Stimulated activated CD4-positive, alpha-beta T cell treated with anti-CD3 and anti-CD28 coated beads, TNF-alpha, amount 100 ng/mL, for 24 hours (primary cell): ENCODE results near the gene AMBP.

ENCODE experiments used
- DNase-seq, 3 experiments: peaks; one replicate each; pipeline ENCODE4 v3.0.0-alpha.2; 2020; ENCODE audit warnings: low read depth in 3 of 3

Gene AMBP

DNA sequence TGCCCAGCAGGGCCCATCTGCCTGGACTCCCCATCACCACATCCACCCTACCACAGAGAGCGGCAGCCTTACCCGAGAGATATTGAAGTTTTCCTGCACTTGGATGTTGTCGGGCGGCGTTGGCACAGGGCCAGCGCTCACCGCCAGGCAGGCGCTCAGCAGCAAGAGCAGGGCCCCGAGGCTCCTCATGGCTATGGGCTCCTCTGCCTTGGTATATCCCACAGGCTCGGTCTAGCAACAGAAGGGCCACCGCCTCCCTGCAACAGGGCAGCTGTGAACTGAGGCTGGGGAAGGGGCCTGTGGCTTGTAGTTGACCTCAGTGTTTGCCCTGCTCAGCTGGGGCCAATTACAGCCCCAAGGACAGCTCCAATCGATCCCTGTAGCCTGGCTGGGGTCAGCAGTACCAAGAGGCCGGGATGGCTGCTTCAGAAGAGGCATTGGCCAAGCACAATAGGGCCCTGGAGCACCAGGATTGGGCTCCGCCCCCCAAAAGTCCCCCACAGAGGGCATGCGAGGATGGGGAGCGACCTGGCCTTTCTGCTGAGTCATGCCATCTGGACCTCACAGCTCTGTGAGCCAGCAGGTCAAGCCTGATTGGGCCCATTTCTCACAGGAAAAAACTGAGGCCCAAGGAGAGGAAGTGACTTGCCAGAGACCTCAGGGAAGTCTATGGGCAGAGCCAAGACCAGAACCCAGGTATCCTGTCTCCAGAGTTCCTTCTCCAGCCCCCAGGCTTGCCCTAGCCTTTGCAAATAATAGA lies at the start of gene AMBP:
Gene AMBP, minus strand, starts transcription at position 280 of the 760 bp plus-strand sequence. Its CDS starts 91 bp downstream, at position 189.
- DNase-seq, result no peak

DNA sequence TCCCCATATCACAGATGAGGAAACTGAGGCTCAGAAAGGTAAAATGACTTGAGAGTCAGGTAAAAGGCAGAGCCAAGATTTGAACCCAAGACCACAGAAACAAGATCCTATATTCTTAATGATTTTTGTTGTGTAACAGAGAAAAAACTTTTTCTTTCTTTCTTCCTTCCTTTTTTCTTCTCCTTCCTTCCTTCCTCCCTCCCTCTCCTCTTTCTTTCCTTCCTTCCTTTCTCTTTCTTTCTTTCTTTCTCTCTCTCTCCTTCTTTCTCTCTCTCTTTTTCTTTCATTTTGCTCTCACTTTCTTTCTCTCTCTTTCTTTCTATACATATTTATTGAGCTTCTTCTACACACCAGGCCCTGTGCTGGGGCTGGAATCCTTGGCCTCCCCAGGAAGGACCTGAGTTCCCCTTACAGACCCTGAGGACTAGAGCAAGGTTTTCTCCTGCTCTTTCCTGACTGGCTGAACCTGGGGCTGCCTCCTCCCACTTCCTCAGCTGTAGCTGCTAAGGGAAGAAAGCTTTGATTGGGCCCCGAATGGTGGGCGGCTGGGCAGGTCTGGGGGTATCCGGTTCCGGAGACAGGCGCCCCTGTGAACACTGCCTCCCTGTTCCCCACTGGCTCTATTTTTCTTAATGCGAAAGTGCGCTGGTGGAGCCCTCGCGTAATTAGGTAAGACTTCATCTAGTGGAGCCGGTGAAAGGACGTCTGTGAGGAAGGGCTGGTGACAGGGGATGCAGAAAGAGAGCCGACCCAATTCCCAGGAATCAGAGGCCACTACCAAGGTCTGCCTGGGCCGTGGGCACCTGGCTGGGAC lies 48.4 kb upstream of the AMBP start:
- no peak for DNase-seq

DNA sequence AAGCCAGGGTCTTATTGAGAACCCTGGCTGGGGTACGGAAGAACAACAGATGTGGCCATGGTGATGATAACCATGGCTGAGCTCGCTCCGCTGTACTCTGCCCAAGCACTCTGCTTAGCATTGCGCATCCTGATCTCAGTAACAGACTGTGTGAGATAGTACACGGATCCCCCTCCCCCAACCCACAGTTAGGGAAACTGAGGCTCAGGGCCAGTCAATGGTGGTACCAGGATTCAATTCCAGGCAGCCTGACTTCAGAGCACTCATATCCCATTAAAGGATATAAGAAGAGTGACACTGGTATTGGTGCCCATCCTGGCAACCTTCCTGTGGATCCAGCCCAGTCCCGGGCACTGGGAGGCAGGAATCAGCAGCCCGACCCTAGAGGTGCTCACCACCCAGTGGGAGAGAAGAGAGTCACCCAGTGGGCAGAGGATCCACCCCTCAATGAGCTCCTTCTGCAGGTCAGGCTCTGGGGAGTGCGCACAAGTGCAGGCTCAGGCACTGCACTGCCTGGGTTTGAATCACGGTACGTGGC lies 47.4 kb upstream of the AMBP start:
- no peak for DNase-seq

DNA sequence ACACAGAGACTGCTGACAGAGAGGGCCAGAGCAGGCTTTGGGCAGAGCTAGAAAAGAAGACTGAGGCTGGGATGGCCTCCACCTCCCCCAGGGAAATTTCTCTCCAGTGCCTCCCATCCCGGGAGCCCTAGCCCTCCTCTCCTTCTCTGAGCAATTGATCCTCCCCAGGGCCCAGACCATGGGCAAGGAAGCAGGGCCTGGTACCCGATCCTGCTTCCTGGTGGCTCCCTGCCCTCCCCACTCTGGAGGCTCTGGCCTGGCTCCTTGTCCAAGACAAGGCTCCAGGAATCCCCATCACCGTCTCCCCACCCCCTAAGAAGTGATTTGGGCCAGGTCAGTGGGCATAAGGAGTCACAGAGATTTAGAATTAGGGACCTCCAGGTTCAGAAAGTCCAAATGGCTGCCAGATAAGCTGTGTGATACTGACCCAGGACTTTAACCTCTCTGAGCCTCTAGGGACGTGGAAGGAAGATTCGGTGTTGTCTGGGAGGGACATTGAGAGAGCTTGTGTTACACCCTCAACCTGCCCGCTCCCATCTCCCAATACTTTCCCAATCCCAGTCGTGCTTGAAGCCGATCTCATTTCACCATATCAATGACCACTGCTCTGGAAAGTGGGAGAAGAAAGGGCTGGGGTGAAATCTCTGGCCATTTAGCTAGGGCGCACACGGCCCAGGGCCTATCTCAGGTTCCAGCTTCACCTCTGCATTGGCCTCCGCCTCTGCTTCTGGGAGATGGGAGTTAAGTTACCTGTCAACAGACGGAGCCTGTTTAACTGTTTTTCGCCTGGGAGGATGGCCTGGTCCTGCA lies 46.8 kb upstream of the AMBP start:
- no peak for DNase-seq

DNA sequence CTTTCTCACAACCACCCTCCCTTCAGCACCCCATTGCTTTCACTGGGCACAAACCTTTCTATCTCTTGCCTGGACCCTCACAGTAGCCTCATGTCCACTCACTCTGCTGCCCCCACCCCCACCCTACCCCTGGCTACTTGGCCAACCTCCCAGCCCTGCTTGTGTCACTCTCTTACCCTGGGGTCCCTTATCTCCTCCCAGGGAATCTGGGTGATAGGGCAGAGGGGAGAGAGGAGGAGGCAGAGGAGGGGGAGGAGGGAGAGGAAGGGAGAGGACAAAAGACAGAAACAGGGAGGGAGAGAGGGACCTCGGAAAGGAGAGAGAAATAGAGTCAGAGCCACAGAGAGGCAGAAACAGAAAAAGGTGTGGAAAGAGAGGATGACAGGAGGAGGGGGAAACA lies 46.0 kb upstream of the AMBP start:
- no peak for DNase-seq

DNA sequence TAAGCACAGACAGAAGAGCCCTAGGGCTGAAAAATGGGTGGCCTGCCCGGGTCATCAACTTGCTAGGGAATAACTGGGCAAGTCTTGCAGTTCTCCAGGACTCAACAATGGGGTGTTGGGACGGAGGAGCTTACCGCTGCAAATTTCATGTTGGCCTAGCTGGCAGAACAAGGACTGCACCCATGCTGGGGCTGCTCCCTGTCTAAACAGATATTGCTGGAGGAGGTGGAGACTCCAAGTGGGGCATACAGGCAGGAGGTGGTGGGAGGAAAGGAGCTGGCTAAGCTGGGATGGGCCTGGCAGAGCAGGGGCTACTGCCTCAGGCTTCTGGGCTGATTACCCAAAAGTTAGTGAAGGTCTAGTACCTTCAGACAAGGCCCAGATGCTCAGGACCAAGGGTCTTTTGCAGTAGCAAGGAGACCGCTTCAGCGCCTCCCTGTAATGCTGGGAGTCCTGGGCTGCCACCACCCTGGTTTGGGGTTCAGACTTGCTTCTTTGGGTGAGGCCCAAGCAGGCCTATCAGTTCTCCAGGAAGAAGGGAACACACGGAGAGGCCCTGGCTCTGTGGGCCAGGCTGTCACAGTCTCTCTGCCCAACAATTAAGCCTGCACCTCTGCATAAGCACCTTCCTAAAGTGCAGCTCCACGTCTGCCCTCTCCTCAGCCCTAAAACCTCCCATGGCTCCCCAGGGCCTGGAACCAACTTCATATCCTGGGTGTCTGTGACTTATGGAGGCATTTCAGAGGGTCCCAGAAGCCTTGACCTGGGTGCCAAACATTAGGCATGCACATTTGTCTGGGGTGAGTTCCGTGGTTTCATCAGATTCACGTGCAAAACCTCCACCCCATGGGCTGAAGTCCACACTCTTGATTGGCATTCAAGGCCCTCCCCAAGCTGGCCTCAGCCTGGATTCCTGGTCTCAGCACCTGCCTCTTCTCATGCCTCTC lies 45.2 kb upstream of the AMBP start:
- no peak for DNase-seq

DNA sequence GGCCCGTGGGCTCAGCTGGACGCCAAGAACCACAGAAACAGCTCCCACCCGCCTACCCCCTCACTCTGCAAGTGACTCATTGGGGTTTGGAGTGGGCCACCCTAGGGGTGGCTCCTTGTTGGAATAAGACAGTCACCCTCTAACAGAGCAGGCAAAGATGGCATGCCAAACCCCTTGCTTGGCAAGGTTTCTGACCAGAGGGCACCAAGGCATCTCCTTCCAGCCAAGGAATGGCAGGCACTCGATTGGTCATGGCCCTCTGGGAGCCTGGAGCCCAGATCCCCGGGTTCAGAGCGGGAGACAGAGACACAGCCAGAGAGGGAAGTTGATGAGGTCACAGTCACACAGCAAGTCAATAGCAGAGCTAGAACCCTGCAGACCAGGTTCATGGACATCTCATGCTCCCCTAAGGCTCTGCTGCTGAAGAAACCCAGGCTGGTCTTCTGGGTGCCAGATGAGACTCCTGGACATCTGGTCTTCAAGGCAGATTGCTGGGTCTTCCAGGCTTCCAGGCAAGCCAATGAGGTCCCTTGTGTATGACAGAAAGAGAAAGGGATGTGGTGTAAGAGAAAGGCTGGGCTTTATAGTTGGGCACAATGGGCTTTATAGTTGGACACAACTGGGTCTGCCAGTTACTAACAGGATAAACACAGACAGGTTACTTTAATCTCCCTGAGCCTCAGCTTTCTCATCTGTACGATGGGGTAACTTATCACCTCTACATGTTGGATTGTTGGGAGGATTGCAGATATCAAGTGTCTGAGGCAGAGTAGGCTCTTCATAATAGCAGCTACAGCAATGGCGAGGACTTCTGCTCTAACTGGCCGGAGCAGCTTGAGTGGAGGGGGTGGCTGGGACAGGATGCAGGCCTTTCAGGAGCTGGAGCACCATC lies 44.3 kb upstream of the AMBP start:
- no peak for DNase-seq

DNA sequence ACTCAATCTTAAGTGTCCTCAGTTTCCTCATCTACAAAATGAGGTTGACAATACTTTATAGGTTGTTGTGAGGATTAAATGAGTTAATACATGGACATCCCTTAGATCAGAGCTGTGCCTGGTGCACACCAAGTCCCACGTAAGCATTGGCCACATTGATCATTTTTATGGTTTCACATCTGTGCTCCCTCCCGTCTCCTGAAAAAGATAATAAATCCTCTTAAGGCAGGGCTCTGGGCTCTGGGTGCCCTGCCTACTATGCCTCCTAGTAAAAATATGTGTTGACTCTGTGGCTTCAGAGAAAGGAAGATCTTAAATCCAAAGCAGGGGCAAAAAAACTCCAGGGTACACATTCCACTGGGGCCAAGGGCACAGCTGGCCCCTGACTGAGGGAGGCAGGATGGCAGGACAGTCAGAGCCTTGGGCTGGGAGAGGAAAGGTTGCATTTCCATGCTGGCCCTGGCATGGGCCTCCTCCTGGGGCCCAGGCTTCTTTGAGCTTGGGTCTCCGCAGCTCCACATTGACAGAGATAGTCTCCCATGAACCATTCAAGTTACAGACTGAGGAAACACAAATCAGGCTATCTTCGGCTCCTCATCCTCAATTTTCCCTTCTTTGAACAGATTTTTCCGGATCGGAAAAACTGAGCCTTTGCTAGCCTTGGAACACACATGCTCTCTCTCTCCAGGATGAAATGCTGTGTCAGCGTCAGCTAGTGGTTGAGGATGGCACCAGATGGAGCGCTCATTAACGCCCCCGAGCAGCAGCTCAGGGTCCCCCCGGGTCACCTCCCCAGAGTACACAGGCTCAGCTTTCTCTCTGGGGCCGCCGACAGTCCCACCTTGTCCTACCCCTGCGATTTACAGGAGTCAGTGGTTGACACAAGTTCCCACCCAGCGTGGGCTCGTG lies 43.4 kb upstream of the AMBP start:
- no peak for DNase-seq

DNA sequence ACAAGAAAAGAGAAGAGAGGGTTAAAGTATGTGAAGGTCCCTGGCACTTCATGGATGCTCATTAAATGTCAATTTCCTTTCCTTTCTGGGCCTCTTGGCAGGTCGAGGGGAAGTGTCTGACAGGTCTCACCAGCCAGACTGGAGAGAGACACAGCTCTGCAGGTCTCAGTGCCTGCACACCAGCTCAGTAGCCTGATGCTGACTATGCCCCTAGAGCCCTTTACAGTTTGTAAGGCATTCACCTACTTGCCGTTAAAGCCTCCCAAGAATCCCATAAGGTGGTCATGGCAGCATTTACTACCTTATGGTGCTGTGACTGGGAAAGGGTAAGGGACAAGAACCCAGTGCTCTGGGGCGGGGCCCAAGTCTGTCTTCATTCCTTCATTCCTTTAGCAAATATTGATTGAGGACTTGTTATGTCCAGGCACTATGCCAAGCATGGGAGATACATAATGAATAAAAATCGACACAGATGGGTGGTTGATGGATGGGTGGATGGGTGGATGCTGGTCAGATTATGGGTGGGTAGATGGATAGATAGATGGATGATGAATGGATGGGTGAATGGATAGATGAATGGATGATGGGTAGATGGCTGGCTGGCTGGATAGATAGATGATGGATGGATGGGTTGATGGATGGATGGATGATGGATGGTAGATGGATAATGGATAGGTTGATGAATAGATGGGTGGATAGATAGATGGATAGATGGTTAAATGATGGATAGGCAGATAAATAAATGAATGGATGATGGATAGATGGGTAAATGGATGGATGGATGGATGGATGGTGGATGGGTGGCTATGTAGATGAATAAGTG lies 42.3 kb upstream of the AMBP start:
- no peak for DNase-seq

DNA sequence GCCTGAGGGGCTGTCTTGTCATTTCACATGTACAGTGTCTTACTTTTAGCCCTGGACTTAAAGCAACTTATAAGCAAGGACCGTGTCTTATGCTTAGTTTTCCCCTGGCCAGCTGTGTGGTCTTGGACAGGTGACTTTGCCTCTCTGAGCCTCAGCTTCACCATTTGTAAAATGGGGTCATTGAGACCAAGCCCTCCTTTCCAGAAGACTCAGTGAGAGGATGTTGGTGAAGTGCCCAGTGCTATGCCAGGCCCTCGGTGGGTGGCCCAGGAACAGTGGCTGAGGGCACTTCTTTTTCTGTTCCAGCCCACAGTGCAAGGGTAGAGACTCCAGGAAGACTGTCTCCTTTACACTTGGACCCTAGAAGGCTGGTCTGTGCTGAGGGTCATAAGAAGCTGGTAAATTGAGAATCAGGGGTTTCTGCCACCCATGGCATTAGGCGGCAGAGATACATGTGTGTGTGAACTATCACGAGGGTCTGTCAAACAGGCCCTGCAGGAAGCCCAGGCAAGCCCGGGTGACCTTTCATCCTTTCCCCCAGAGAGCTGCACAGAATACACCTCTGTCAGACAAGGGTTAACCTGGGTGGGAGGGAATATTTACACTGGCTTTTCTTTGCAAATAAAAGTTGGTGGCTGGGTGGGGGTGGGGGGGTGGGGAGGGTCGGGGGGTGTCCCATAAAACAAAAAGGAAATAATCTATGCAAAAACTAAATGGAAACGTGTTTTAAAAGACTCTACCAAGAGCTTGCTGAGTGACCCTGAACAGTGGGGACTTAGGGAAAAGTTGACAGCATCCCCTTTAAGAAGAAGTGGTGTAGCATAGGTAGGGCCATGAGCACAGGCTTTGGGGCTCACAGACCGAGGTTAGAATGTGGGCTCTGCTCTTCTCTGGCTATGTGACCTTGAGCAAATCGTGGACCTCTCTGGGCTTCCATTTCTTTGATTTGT lies 41.4 kb upstream of the AMBP start:
- no peak for DNase-seq

DNA sequence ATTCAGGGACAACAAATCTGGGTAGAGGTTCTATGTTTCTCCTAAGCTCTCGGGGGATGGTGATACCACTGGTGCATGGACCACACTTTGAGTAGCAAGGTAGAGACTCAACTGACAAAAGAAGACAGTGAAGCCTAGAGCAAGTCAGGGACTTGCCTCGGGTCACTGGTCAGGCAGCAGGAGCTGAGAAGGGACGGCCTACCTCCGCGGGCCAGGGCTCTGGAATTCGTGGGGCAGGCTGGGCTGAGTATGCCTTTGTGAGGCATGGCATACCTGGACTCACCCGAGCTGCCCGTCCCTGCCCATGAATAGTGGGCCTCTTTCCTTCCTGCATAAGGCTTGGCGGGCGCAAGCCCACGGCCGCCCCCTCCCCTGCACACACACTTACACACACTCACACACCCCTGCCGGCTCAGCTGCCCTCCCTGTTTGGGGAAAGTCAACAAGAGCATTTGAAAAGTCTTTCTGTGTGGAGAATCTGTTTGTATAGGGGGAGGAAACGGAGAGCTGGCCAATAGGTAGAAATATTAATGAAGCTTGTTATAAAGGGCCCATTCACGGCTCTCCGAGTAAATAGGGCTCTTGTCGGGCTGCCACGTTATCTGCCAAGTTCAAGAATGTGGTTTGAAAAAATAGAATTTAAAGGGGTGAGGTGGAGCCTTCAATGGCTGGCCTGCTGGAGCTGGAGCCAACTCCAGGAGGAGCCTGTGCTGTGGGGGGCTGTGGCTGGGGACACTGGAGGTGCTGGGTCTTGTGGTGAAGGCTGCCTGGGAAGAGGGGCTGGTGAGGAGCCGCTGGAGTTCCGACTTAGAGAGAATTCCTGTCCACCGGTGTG lies 40.1 kb upstream of the AMBP start:
- DNase-seq, result no peak

DNA sequence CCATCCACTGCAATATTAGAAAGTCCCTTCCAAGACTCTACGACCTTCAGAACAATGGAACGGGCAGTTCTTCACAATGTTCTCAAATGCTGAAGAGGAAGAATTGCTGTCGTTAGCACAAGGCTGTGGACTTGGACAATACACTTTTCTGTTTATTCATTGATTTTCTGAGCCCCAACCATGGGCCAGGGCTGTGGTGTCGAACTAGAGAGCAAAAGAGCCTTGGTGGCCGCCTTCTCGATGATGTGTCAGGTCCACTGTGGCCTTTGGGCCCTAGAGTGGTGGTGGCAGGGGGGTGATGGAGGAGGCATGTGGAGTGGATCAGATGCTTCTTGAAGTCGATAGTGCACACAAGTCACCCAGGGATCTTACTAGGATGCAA lies 39.5 kb upstream of the AMBP start:
- no peak for DNase-seq

DNA sequence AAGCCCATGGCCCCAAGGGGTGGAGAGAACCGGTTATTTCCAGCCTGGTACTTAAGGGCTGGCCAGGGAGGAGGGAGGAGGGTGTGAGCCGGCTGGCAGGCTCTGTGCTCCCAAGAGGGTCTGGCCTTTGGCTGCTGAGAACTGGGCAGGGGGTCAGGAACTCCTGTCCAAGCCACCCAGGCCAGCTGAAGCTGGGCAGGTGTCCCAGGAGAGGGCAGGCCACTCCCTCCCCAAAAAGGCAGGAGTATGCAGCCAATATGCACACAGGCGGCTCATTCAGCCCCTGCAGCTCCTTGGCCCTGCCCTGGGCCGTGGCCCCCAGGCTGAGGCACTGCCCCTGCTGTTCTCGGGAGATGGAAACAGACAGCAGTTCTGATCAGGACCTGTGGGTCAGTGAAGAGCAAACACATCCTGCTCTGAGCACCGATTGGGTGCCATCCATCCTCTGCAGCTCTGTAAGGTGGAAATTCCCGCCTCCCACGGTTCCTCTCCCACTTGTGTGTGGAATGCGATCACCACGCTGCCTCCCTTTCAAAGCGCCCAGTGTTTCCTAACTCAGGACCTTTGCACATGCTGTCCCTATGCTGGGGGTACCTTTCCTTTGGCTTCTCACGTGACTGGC lies 38.1 kb upstream of the AMBP start:
- no peak for DNase-seq

DNA sequence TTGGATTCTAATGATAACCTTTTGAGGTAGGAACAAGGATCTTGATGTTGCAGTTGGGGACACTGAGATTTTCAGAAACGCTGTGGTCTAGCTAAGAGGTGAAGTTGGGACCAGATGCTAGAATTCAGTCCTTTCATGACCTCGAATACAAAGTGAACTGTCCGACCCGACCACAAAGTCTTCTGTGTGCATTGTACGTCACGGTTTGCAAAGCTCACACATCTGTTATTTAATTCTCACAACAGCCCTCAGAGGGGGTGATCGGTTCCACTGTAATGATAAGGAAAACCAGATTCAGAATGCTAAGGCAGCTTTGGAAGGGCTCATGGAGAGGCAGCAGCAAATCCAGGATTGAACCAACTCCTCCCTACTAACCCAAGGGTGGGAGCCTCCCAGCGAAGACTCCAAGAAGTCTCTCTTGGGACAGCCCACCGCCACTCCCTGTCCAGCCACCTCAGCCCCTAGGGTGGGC lies 37.6 kb upstream of the AMBP start:
- no peak for DNase-seq

DNA sequence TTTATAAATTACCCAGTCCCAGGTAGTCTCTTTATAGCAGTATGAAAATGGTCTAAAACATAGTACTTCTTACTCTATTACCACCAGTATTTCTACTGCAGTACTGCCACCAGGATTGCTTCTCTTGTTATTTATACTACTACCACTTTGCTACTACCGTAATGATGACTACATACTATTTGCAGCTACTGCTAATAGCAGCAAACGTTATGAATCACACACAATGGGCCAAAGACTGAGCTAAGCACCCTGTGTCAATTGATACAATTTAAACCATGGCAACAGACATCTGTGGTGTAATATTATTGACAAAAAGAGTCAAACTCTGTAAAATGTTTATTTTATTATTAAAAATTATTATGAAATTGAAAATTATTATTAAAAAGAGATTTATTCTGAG lies 36.3 kb upstream of the AMBP start:
- DNase-seq, result no peak
